PC-9 (cell line): ENCODE results near the gene TP53TG3. TPM values are rescaled to one million over a fixed set of nuclear protein-coding genes. Genes with fewer than 3 reads are reported as not detected.
"Not testable (repeated sequence)": the region's sequence is repeated elsewhere in the genome, so short reads cannot be mapped to it uniquely, and the experiment has no call there.

Experiments
- Bru-seq: library from RNA; stranded (reverse); fragments of 400-500 nt; gene quantifications from one replicate; lab custom pipeline; 2021; lab: Mats Ljungman, UMichigan
- BruChase-seq, 2 experiments: library from RNA; stranded (reverse); fragments of 400-500 nt; gene quantifications; one replicate each; lab custom pipeline; 2021; lab: Mats Ljungman, UMichigan
- BruUV-seq: library from RNA; stranded (reverse); fragments of 400-500 nt; replicated peaks from 2 replicates; lab custom pipeline; 2021; lab: Mats Ljungman, UMichigan
- CTCF ChIA-PET: fragments of 300-600 bp; sonication (Branson Sonifier 250); formaldehyde crosslinking; loops from one replicate; lab custom pipeline; 2022; ENCODE audit warnings: antibody characterized with exemption; lab: Charles Lee
- POLR2A ChIA-PET: fragments of 300-600 bp; sonication (Branson Sonifier 250); formaldehyde crosslinking; loops from one replicate; lab custom pipeline; 2022; ENCODE audit warnings: antibody characterized with exemption; ENCODE audit not compliant: unreplicated experiment; lab: Charles Lee
- DNase-seq, 2 experiments: peaks; one replicate each; pipeline versions ENCODE4 v3.0.0 to v3.0.0-alpha.2; 2015 to 2022; ENCODE audit warnings: mixed read lengths in 1 of 2
- H2AFZ ChIP-seq: fragments of 200-600 bp; sonication (generic); 2 replicates; pipeline ENCODE4 v1.8.1; 2017; ENCODE audit warnings: antibody characterized with exemption
- H3F3A ChIP-seq: fragments of 200-600 bp; sonication (generic); 2 replicates; pipeline ENCODE4 v1.8.1; 2017; ENCODE audit warnings: antibody characterized with exemption, mild to moderate bottlenecking, low read depth; ENCODE audit not compliant: insufficient read depth
- H3K27ac ChIP-seq: fragments of 200-600 bp; sonication (generic); 2 replicates; pipeline ENCODE4 v1.6.1; 2016; ENCODE audit warnings: mixed run types
- H3K27me3 ChIP-seq: fragments of 200-600 bp; sonication (generic); 2 replicates; pipeline ENCODE4 v1.6.1; 2016; ENCODE audit warnings: low read depth, mixed run types; ENCODE audit not compliant: insufficient read depth
- H3K36me3 ChIP-seq: fragments of 200-600 bp; sonication (generic); 2 replicates; pipeline ENCODE4 v1.6.1; 2016; ENCODE audit warnings: low read depth, mixed run types
- H3K4me1 ChIP-seq: fragments of 200-600 bp; sonication (generic); replicated peaks from 2 replicates; pipeline ENCODE4 v1.6.1; 2016; ENCODE audit warnings: mixed run types; ENCODE audit not compliant: insufficient read depth
- H3K4me2 ChIP-seq: fragments of 200-600 bp; sonication (generic); 2 replicates; pipeline ENCODE4 v1.6.1; 2017; ENCODE audit warnings: mixed run types
- H3K4me3 ChIP-seq: fragments of 200-600 bp; sonication (generic); 2 replicates; pipeline ENCODE4 v1.6.1; 2016; ENCODE audit warnings: mixed run types
- H3K79me2 ChIP-seq: fragments of 200-600 bp; sonication (generic); 2 replicates; pipeline ENCODE4 v1.6.1; 2017; ENCODE audit warnings: low read depth, mixed run types
- H3K9me2 ChIP-seq: fragments of 200-600 bp; sonication (generic); 2 replicates; pipeline ENCODE4 v1.8.1; 2017; ENCODE audit warnings: mild to moderate bottlenecking; ENCODE audit not compliant: insufficient read depth
- H3K9me3 ChIP-seq: fragments of 200-600 bp; sonication (generic); 2 replicates; pipeline ENCODE4 v1.8.1; 2016; ENCODE audit warnings: low read depth; ENCODE audit not compliant: insufficient read depth
- H4K20me1 ChIP-seq: fragments of 200-600 bp; sonication (generic); 2 replicates; pipeline ENCODE4 v1.8.1; 2017; ENCODE audit not compliant: insufficient read depth
- intact Hi-C: fragments of 100-400 bp; cut with micrococcal nuclease; formaldehyde crosslinking; loops from one replicate; pipeline ENCODE4 v1.10.0; 2022; ENCODE audit not compliant: unreplicated experiment
- long read RNA-seq: library from polyadenylated mRNA; stranded (forward); transcript quantifications from one replicate; pipeline ENCODE4 v2.0.0, GENCODE V29; 2022
- total RNA-seq: library from RNA; stranded (reverse); gene quantifications from 2 replicates; pipeline ENCODE4 v1.2.3, GENCODE V29; 2021

The TP53TG3 gene, protein sequence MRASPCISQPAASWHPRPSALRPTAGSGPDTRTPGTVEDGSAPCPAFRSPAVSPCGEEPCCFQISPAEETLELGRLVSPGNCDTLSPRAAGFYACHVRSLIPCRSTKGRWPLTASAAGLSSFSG
- total RNA-seq (not detected in 2 replicates), Bru-seq, nascent RNA (not detected), BruChase-seq, experiment 1, labeled RNA remaining after a 2-hour chase (not detected), BruChase-seq, experiment 2, labeled RNA remaining after a 6-hour chase (not detected)
- long read RNA-seq: 0 reads

DNA sequence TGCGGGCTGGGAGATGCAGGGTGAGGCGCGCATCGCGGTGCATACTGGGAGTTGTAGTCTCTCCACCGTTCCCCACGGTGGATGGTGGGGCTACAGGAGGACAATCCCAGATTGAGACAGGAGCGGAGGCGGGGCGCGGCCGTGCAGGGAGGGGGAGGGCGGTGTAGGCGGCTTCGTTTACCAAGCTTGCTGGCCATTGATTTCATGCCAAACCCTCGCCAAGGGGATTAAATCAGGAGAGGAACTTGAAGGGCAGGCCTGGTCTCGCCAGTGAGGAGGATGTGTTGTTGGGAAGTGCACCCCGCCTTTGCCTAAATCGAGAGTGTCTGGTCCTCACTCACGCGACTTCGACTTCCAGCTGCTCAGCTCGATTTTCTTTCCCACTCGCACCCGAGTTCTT lies at the start of gene TP53TG3:
Gene TP53TG3 (minus strand): TSS at position 101 of the 400 bp plus-strand sequence. CDS start 68 bp downstream, at position 33.
- POLR2A ChIA-PET, H3K27me3 ChIP-seq, CTCF ChIA-PET, intact Hi-C loops, H4K20me1 ChIP-seq, H3K9me2 ChIP-seq, H3K79me2 ChIP-seq, H3F3A ChIP-seq, H3K27ac ChIP-seq, BruUV-seq, H3K36me3 ChIP-seq, H3K4me1 ChIP-seq, H2AFZ ChIP-seq, H3K4me2 ChIP-seq, H3K9me3 ChIP-seq, H3K4me3 ChIP-seq, DNase-seq: not testable (repeated sequence)

DNA sequence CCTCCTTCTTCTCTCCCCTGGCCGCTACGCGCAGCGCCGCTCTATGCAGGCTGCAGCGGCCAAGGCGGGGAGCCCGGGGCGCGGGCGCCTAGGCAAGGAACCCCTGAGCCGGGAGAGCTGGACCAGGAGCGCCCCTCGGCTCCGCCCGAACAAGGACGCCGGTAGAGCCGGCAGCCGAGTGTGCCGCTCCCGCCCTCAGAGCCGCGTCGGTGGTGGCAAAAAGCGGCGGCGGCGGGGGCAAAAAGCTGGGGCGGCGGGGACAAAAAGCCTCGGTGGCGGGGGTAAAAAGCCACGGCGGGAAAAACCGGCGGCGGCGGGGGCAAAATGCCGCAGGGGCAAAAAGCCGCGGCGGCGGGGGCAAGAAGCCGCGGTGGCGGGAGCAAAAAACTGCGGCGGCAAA lies 25.1 kb downstream of the TP53TG3 start:
- CTCF ChIA-PET, H2AFZ ChIP-seq: not testable (repeated sequence)

DNA sequence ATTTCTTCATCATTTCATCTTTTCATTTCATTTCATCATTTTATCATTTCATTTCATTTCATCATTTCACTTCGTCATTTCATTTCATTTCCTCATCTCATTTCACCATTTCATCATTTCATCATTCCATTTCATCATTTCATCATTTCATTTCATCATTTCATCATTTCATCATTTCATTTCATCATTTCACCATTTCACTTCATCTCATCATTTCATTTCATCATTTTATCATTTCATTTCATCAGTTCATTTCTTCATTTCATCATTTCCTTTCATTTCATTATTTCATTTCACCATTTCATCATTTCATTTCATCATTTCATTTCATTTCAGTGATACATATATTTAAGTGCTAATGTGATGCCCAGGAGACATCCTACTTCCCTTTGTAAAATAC lies 28.4 kb downstream of the TP53TG3 start:
- BruUV-seq, H3K36me3 ChIP-seq: not testable (repeated sequence)

More for the DNA sequence above, 25.1 kb downstream of the TP53TG3 start:
- BruUV-seq, H3K79me2 ChIP-seq, H3K36me3 ChIP-seq, H3K4me2 ChIP-seq, H3K27me3 ChIP-seq, POLR2A ChIA-PET, intact Hi-C loops, H3K9me3 ChIP-seq, H3K9me2 ChIP-seq, H3K4me3 ChIP-seq, H3F3A ChIP-seq, H3K27ac ChIP-seq, DNase-seq, H4K20me1 ChIP-seq, H3K4me1 ChIP-seq: not testable (repeated sequence)

DNA sequence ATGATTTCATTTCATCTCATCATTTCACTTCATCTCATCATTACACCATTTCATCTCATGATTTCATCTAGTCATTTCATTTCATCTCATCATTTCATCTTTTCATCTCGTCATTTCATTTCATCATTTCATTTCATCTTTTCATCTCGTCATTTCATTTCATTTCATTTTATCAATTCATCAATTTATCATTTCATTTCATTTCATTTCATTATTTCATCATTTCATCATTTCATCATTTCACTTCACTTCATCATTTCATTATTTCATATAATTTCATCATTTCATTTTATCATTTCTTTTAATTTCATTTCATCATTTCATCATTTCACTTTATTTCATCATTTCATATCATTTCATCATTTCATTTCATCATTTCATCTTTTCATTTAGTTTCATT lies 29.2 kb downstream of the TP53TG3 start:
- H3K4me1 ChIP-seq, H3K36me3 ChIP-seq, BruUV-seq, H3K27me3 ChIP-seq, H3K9me2 ChIP-seq, H3K9me3 ChIP-seq, H3F3A ChIP-seq, CTCF ChIA-PET, DNase-seq, H3K4me3 ChIP-seq, H3K4me2 ChIP-seq, POLR2A ChIA-PET, H3K27ac ChIP-seq, H3K79me2 ChIP-seq, H2AFZ ChIP-seq, intact Hi-C loops, H4K20me1 ChIP-seq: not testable (repeated sequence)

More for the DNA sequence above, 28.4 kb downstream of the TP53TG3 start:
- H3K4me3 ChIP-seq, H3K4me1 ChIP-seq, H2AFZ ChIP-seq, POLR2A ChIA-PET, H3K27me3 ChIP-seq, intact Hi-C loops, H3K4me2 ChIP-seq, H4K20me1 ChIP-seq, CTCF ChIA-PET, H3K79me2 ChIP-seq, H3K27ac ChIP-seq, H3F3A ChIP-seq, H3K9me3 ChIP-seq, DNase-seq, H3K9me2 ChIP-seq: not testable (repeated sequence)

DNA sequence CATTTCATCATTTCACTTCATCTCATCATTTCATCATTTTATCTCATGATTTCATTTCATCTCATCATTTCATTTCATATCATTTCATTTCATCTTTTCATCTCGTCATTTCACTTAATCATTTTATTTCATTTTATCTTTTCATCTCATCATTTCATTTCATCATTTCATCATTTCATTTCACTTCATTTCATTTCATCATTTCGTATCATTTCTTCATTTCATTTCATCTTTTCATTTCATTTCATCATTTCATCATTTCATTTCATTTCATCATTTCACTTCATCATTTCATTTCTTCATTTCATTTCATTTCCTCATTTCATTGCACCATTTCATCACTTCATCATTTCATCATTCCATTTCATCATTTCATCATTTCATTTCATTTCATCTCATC lies 29.8 kb downstream of the TP53TG3 start:
- H3K4me1 ChIP-seq, H3F3A ChIP-seq, H3K36me3 ChIP-seq, H3K9me2 ChIP-seq, H2AFZ ChIP-seq, H4K20me1 ChIP-seq, H3K79me2 ChIP-seq, H3K4me3 ChIP-seq, H3K27me3 ChIP-seq, H3K4me2 ChIP-seq, DNase-seq, intact Hi-C loops, CTCF ChIA-PET, H3K27ac ChIP-seq, BruUV-seq, H3K9me3 ChIP-seq, POLR2A ChIA-PET: not testable (repeated sequence)

DNA sequence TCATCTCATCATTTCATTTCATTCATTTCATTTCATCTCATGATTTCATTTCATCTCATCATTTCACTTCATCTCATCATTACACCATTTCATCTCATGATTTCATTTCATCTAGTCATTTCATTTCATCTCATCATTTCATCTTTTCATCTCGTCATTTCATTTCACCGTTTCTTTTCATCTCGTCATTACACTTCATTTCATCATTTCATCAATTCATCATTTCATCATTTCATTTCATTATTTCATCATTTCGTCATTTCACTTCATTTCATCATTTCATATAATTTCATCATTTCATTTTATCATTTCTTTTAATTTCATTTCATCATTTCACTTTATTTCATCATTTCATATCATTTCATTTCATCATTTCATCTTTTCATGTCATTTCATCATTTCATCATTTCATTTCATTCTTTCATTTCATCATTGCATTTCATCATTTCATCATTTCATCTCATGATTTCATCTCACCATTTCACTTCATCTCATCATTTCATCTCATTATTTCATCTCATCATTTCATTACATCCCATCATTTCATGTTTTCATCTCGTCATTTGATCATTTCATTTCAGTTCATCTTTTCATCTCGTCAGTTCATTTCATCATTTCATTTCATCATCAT lies 30.6 kb downstream of the TP53TG3 start:
- BruUV-seq, H3K4me3 ChIP-seq, H3K9me2 ChIP-seq, H3K4me2 ChIP-seq, CTCF ChIA-PET, H2AFZ ChIP-seq, H4K20me1 ChIP-seq, H3K79me2 ChIP-seq, H3F3A ChIP-seq, H3K4me1 ChIP-seq, intact Hi-C loops, H3K36me3 ChIP-seq, POLR2A ChIA-PET, H3K9me3 ChIP-seq, H3K27me3 ChIP-seq: not testable (repeated sequence)
- peak in 1 of 2 experiments; percentile 22 for DNase-seq
- peak overlapping the region; percentile 46; the same call in 1 of the 2 replicates for H3K27ac ChIP-seq

DNA sequence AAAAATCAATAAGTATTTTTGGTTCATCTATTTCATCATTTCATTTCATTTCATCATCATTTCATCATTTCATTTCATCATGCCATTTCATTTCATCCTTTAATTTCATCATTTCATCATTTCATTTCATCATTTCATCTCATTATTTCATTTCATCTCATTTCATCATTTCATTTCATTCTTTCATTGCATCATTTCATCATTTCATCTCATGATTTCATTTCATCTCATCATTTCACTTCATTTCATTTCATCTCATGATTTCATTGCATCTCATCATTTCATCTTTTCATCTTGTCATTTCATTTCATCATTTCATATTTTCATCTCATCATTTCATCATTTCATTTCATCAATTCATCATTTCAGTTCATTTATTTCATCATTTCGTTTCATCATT lies 31.2 kb downstream of the TP53TG3 start:
- H3K27me3 ChIP-seq, H3K4me1 ChIP-seq, H3K36me3 ChIP-seq, H4K20me1 ChIP-seq, H3K79me2 ChIP-seq, BruUV-seq, H2AFZ ChIP-seq, DNase-seq, H3K4me3 ChIP-seq, H3K9me3 ChIP-seq, H3K4me2 ChIP-seq, H3K9me2 ChIP-seq, intact Hi-C loops, H3F3A ChIP-seq, POLR2A ChIA-PET, CTCF ChIA-PET: not testable (repeated sequence)
- peak overlapping the region; percentile 26; the same call in 1 of the 2 replicates for H3K27ac ChIP-seq
